HG03378 (cell line): ENCODE measurements around the gene PSD4.

Experiments
- ATAC-seq: cut with Tn5 transposase; IDR thresholded peaks from one replicate; pipeline ENCODE4 v1.9.1; 2021; ENCODE audit warnings: mild to moderate bottlenecking, moderate library complexity; ENCODE audit not compliant: unreplicated experiment

PSD4 gene

GRCh38 chr2:113219889-113220641, 46.3 kb downstream of the PSD4 start:
- no peak for ATAC-seq

- no peak for ATAC-seq
These were observed 47.4 kb downstream of the PSD4 start for GRCh38 chr2:113220970-113221708.

- no peak for ATAC-seq
These were observed 48.1 kb downstream of the PSD4 start for GRCh38 chr2:113221846-113222245.

GRCh38 chr2:113223813-113224212, 50.0 kb downstream of the PSD4 start:
- no peak for ATAC-seq

GRCh38 chr2:113224647-113225236, 51.0 kb downstream of the PSD4 start:
- no peak for ATAC-seq

- no peak for ATAC-seq
These were observed 51.8 kb downstream of the PSD4 start for GRCh38 chr2:113225263-113226259.

GRCh38 chr2:113226462-113226861, 52.7 kb downstream of the PSD4 start:
- ATAC-seq: no peak

- ATAC-seq: no peak
These were observed 53.5 kb downstream of the PSD4 start for GRCh38 chr2:113227290-113227689.

- ATAC-seq: no peak
These were observed 53.9 kb downstream of the PSD4 start for GRCh38 chr2:113227698-113228097.

GRCh38 chr2:113228351-113228750, 54.6 kb downstream of the PSD4 start:
- ATAC-seq: no peak

- no peak for ATAC-seq
These were observed 55.4 kb downstream of the PSD4 start for GRCh38 chr2:113228991-113229716.

- ATAC-seq: no peak
These were observed 56.0 kb downstream of the PSD4 start for GRCh38 chr2:113229795-113230194.

- ATAC-seq: no peak
These were observed 56.8 kb downstream of the PSD4 start for GRCh38 chr2:113230531-113230930.

- ATAC-seq: no peak
These were observed 57.3 kb downstream of the PSD4 start for GRCh38 chr2:113231064-113231463.

- no peak for ATAC-seq
These were observed 58.4 kb downstream of the PSD4 start for GRCh38 chr2:113232123-113232522.

- ATAC-seq: no peak
These were observed 59.0 kb downstream of the PSD4 start for GRCh38 chr2:113232740-113233139.

GRCh38 chr2:113233593-113234550, 60.1 kb downstream of the PSD4 start:
- no peak for ATAC-seq

- ATAC-seq: no peak
These were observed 61.1 kb downstream of the PSD4 start for GRCh38 chr2:113234721-113235346.
